GM12865 (cell line): Measurements from ENCODE around the gene TXNDC2.

Source experiments
- DNase-seq: peaks from one replicate; pipeline ENCODE4 v3.0.0; 2010; ENCODE audit warnings: low read depth
- H3K4me3 ChIP-seq: 2 replicates; pipeline ENCODE4 v1.5.1; 2011; ENCODE audit warnings: mild to moderate bottlenecking, low read depth, low read length, control low read depth
- TF ChIP-seq, protein P1 (sequence below): IDR thresholded peaks from 2 replicates; pipeline ENCODE4 v1.5.1; 2011; ENCODE audit warnings: low read length, control low read depth, low read depth, inconsistent platforms; ENCODE audit not compliant: insufficient read depth; ENCODE audit errors: missing control alignments

The TXNDC2 gene

GRCh38 chr18:9885170-9886004, at the start of gene TXNDC2:
Gene TXNDC2 (plus strand): TSS chr18:9885973. CDS start chr18:9886681, 708 bp downstream.
- DNase-seq = no peak
- H3K4me3 ChIP-seq = no peak within 1 kb of the TSS
- TF ChIP-seq, protein P1, sequence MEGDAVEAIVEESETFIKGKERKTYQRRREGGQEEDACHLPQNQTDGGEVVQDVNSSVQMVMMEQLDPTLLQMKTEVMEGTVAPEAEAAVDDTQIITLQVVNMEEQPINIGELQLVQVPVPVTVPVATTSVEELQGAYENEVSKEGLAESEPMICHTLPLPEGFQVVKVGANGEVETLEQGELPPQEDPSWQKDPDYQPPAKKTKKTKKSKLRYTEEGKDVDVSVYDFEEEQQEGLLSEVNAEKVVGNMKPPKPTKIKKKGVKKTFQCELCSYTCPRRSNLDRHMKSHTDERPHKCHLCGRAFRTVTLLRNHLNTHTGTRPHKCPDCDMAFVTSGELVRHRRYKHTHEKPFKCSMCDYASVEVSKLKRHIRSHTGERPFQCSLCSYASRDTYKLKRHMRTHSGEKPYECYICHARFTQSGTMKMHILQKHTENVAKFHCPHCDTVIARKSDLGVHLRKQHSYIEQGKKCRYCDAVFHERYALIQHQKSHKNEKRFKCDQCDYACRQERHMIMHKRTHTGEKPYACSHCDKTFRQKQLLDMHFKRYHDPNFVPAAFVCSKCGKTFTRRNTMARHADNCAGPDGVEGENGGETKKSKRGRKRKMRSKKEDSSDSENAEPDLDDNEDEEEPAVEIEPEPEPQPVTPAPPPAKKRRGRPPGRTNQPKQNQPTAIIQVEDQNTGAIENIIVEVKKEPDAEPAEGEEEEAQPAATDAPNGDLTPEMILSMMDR = no peak

- TF ChIP-seq, protein P1 = no peak
- no peak for DNase-seq
- no peak overlapping the region for H3K4me3 ChIP-seq
These were observed 47.5 kb upstream of the TXNDC2 start for GRCh38 chr18:9838144-9838877.

- DNase-seq = no peak
- TF ChIP-seq, protein P1 = no peak
- no peak overlapping the region for H3K4me3 ChIP-seq
These were observed 46.6 kb upstream of the TXNDC2 start for GRCh38 chr18:9839211-9839610.

- H3K4me3 ChIP-seq = no peak overlapping the region
- TF ChIP-seq, protein P1 = no peak
- DNase-seq = no peak
These were observed 45.9 kb upstream of the TXNDC2 start for GRCh38 chr18:9839853-9840252.

DNA sequence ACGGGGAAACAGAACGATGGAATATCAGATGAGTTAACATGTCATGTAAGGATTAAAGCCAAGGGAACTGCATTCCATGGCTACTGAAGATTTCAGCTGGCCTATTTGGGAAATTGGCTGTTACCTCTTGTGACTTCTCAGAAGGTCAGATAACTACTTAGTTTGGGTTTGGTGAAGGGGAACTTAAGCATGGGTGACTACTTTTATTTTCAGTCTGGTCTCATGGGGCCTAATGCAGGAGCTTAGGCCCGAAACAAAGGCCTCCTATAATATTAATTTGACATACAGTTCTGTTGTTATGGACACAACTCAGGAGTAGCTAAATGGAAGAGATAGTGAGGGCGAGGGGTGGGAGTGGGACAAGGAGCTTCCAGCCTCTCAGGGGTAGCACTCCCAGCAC, 44.0 kb upstream of the TXNDC2 start:
- no peak overlapping the region for H3K4me3 ChIP-seq
- TF ChIP-seq, protein P1 = no peak
- DNase-seq = no peak

DNA sequence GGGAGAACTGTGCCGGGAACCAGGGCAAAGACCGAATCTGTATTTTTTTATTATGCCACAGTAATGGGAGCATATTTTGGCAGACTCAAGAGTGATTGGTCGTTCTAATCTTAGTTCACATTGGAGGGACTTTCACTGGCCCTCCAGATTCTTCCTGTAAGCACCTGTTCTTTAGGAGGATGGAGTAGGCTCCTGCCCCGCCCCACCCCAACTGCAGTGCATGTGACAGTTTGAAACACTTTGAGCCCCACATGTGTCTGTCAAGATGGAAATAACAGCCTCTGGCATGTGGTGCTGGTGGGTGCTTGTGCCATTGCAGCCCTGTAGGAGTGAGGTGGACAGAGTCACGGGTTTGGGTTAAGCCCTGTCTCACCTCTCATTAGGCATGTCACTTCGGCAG, 43.3 kb upstream of the TXNDC2 start:
- no peak overlapping the region for H3K4me3 ChIP-seq
- DNase-seq = no peak
- TF ChIP-seq, protein P1 = no peak
